Kidney (tissue), 14 donors: ENCODE measurements around the gene PCSK5. TPM values are rescaled to one million over a fixed set of nuclear protein-coding genes. Genes with fewer than 3 reads are reported as not detected.

ENCODE experiments used
- DNase-seq, 5 donors: peaks; one replicate each; pipeline ENCODE4 v3.0.0-alpha.2; 2013 to 2020
- FAIRE-seq: peaks from 2 replicates; lab custom pipeline; 2012; peaks lifted over from hg19 to GRCh38; lab: Jason Lieb, UNC
- H3K27ac ChIP-seq, 2 donors: one replicate each; pipeline ENCODE4 v1.7.0; 2013; ENCODE audit warnings: low read depth in 2 of 2, low read length in 2 of 2, inconsistent platforms in 1 of 2
- H3K27me3 ChIP-seq: one replicate; pipeline ENCODE4 v1.7.1; 2013; ENCODE audit warnings: low read length, inconsistent platforms; ENCODE audit not compliant: control insufficient read depth, insufficient read depth
- H3K36me3 ChIP-seq, 3 donors: one replicate each; pipeline versions ENCODE4 v1.7.0 to v1.7.1; 2013; ENCODE audit warnings: low read length in 3 of 3, control low read depth in 1 of 3, inconsistent platforms in 1 of 3; ENCODE audit not compliant: insufficient read depth in 3 of 3, control insufficient read depth in 2 of 3
- H3K4me1 ChIP-seq, 3 donors: one replicate each; pipeline versions ENCODE4 v1.7.0 to v1.7.1; 2013; ENCODE audit warnings: low read length in 3 of 3, inconsistent platforms in 1 of 3, low read depth in 1 of 3; ENCODE audit not compliant: control insufficient read depth in 2 of 3, insufficient read depth in 2 of 3
- H3K4me3 ChIP-seq, 3 donors: one replicate each; pipeline versions ENCODE4 v1.7.0 to v1.8.1; 2013; ENCODE audit warnings: low read length in 3 of 3, control low read depth in 1 of 3, inconsistent platforms in 1 of 3
- H3K9ac ChIP-seq, 3 donors: one replicate each; pipeline versions ENCODE4 v1.7.0 to v1.7.1; 2013; ENCODE audit warnings: low read length in 3 of 3, control low read depth in 1 of 3, inconsistent platforms in 1 of 3
- H3K9me3 ChIP-seq, 3 donors: one replicate each; pipeline versions ENCODE4 v1.7.0 to v1.7.1; 2013; ENCODE audit warnings: low read length in 3 of 3, control low read depth in 1 of 3, inconsistent platforms in 1 of 3; ENCODE audit not compliant: control insufficient read depth in 2 of 3, insufficient read depth in 1 of 3
- CTCF ChIP-seq: IDR thresholded peaks from 3 replicates; pipeline ENCODE4 v1.5.1; 2012; ENCODE audit warnings: mild to moderate bottlenecking, moderate library complexity, borderline replicate concordance; ENCODE audit not compliant: insufficient read depth; ENCODE audit errors: extremely low read depth
- intact Hi-C: fragments of 100-400 bp; cut with DNase I; formaldehyde crosslinking; loops from one replicate; pipeline ENCODE4 v1.11.1; 2022
- polyA plus RNA-seq: library from polyadenylated mRNA; stranded (reverse); fragments of 350-450 nt; fragmentation: Illumina TruSeq; extraction: RNeasy Lipid Tissue Mini Kit (QIAGEN cat#74804); gene quantifications from one replicate; pipeline ENCODE4 v1.2.3, GENCODE V29; 2014; ENCODE audit warnings: low read depth, low replicate concordance; ENCODE audit not compliant: insufficient read depth
- total RNA-seq: library from RNA; stranded (reverse); fragmentation: NEBNext Ultra II Directional; extraction: Animal tissue kit (Norgen Biotek cat#: 25700); gene quantifications from one replicate; pipeline ENCODE4 v1.2.1, GENCODE V29; 2021
- donor health status: control.
- donor health status: control.
- donor health status: control.
- donor health status: control.
- donor health status: control.
- donor health status: DM: yes; HTN: yes; CAD: no.
- donor health status: Normal renal cell carcinoma (clear cell type).

Gene PCSK5
- total and polyA plus RNA-seq, 2 donors from 2014 or later = 1.6 to 14.7 TPM

- Histone ChIP-seq H3K27me3 (no peaks in the 10 kb centered on the region), H3K9ac (no peak overlapping the region), H3K9me3 (no peaks in the 10 kb centered on the region), H3K4me1 (no peaks in the 10 kb centered on the region), H3K4me3 (no peak overlapping the region), H3K27ac (no peak overlapping the region), H3K36me3 (no peaks in the 10 kb centered on the region)
- TF ChIP-seq CTCF = no peak
- intact Hi-C loops = no loop called here
- no peak for FAIRE-seq
- no peak for DNase-seq
Observed at GRCh38 chr9:76352026-76352620, 461.6 kb downstream of the PCSK5 start.

GRCh38 chr9:76353280-76353679, 462.8 kb downstream of the PCSK5 start:
- Histone ChIP-seq H3K9me3 (no peaks in the 10 kb centered on the region), H3K4me1 (no peaks in the 10 kb centered on the region), H3K9ac (no peak overlapping the region), H3K36me3 (no peaks in the 10 kb centered on the region), H3K27me3 (no peaks in the 10 kb centered on the region), H3K4me3 (no peak overlapping the region), H3K27ac (no peak overlapping the region)
- intact Hi-C loops = no loop called here
- DNase-seq = no peak
- FAIRE-seq = no peak
- no peak for TF ChIP-seq CTCF

GRCh38 chr9:76354221-76354620, 463.7 kb downstream of the PCSK5 start:
- Histone ChIP-seq H3K4me1 (no peaks in the 10 kb centered on the region), H3K9me3 (no peaks in the 10 kb centered on the region), H3K9ac (no peak overlapping the region), H3K27me3 (no peaks in the 10 kb centered on the region), H3K27ac (no peak overlapping the region), H3K4me3 (no peak overlapping the region), H3K36me3 (no peaks in the 10 kb centered on the region)
- intact Hi-C loops = no loop called here
- FAIRE-seq = no peak
- DNase-seq = no peak
- no peak for TF ChIP-seq CTCF

- DNase-seq = no peak
- H3K27ac ChIP-seq = no peak overlapping the region
- no peak for FAIRE-seq
- H3K4me3 ChIP-seq = no peak overlapping the region
- no peak overlapping the region for H3K9ac ChIP-seq
- no peaks in the 10 kb centered on the region for H3K9me3 ChIP-seq
- no peaks in the 10 kb centered on the region for H3K27me3 ChIP-seq
- H3K36me3 ChIP-seq = no peaks in the 10 kb centered on the region
- intact Hi-C loops = no loop called here
- no peaks in the 10 kb centered on the region for H3K4me1 ChIP-seq
- no peak for TF ChIP-seq CTCF
Observed at GRCh38 chr9:76355886-76356285, 465.4 kb downstream of the PCSK5 start.
